HepG2 (cell line): ENCODE results near the gene CYP26A1.

Experiments
- MTA3 ChIP-seq: sonication (generic); formaldehyde crosslinking; IDR thresholded peaks from 2 replicates; pipeline ENCODE4 v1.4.0; 2020; ENCODE audit warnings: missing genetic modification reagents
- MZF1 ChIP-seq: sonication (generic); formaldehyde crosslinking; IDR thresholded peaks from 2 replicates; pipeline ENCODE4 v1.8.1; 2023; ENCODE audit warnings: mild to moderate bottlenecking, missing genetic modification reagents, borderline replicate concordance
- PITX1 ChIP-seq: sonication (generic); formaldehyde crosslinking; IDR thresholded peaks from 2 replicates; pipeline ENCODE4 v1.5.1; 2020; ENCODE audit warnings: mild to moderate bottlenecking, missing genetic modification reagents
- TARDBP ChIP-seq: sonication (generic); formaldehyde crosslinking; IDR thresholded peaks from 2 replicates; pipeline ENCODE4 v1.8.0; 2022; ENCODE audit warnings: mild to moderate bottlenecking, missing genetic modification reagents
- ZNF138 ChIP-seq: sonication (generic); formaldehyde crosslinking; IDR thresholded peaks from 2 replicates; pipeline ENCODE4 v1.5.0; 2020; ENCODE audit warnings: mild to moderate bottlenecking, low read depth, missing genetic modification reagents
- ZNF274 ChIP-seq: sonication (generic); formaldehyde crosslinking; IDR thresholded peaks from 2 replicates; pipeline ENCODE4 v1.5.1; 2020; ENCODE audit warnings: mild to moderate bottlenecking, missing genetic modification reagents
- ZNF550 ChIP-seq: sonication (generic); formaldehyde crosslinking; IDR thresholded peaks from 2 replicates; pipeline ENCODE4 v1.4.0; 2020; ENCODE audit warnings: mild to moderate bottlenecking, missing genetic modification reagents, borderline replicate concordance
- ZNF557 ChIP-seq: sonication (generic); formaldehyde crosslinking; IDR thresholded peaks from 2 replicates; pipeline ENCODE4 v1.4.0; 2020; ENCODE audit warnings: missing genetic modification reagents
- ZSCAN31 ChIP-seq: sonication (generic); formaldehyde crosslinking; IDR thresholded peaks from 2 replicates; pipeline ENCODE4 v1.5.0; 2020; ENCODE audit warnings: low read depth, mild to moderate bottlenecking, missing genetic modification reagents
- TF ChIP-seq, protein P1 (sequence below): sonication (generic); formaldehyde crosslinking; IDR thresholded peaks from 2 replicates; pipeline ENCODE4 v1.4.0; 2020; ENCODE audit warnings: missing genetic modification reagents
- TF ChIP-seq, protein P2 (sequence below): IDR thresholded peaks from 2 replicates; pipeline ENCODE4 v1.6.1; 2012; ENCODE audit warnings: inconsistent platforms
- TF ChIP-seq, protein P3 (sequence below): conservative IDR thresholded peaks from 2 replicates; pipeline ENCODE4 v1.6.1; 2018; ENCODE audit warnings: missing genetic modification reagents
- TF ChIP-seq, protein P4 (sequence below), 2 experiments: sonication (generic) in 1 of 2; formaldehyde crosslinking in 1 of 2; IDR thresholded peaks; 2 replicates each; pipeline versions ENCODE4 v1.5.1 to v1.6.1; 2011 to 2020; ENCODE audit warnings: borderline replicate concordance in 1 of 2, low read depth in 1 of 2, low read length in 1 of 2, mild to moderate bottlenecking in 1 of 2, missing genetic modification reagents in 1 of 2, moderate library complexity in 1 of 2
- TF ChIP-seq, protein P5 (sequence below): IDR thresholded peaks from 2 replicates; pipeline ENCODE4 v1.6.1; 2016; ENCODE audit warnings: control low read depth

DNA sequence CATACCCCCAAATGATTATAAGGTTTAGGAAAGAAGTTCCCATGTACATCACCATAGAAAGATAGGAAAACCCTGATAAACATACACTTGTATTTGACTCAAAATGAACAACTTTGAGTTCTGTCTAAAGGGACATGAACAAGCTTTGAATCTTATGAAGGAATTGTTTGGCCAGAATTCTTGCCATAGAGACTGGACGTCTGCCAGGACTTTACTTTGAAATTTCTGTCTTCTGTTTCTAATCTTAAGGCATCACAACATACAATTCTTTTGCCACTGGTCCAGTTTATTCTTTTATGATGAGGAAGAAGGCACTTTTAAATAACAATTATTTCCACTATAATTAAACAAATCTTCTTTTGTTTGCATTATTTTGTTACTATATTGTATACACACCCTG is 39.3 kb upstream of the CYP26A1 start:
- TF ChIP-seq, protein P1, sequence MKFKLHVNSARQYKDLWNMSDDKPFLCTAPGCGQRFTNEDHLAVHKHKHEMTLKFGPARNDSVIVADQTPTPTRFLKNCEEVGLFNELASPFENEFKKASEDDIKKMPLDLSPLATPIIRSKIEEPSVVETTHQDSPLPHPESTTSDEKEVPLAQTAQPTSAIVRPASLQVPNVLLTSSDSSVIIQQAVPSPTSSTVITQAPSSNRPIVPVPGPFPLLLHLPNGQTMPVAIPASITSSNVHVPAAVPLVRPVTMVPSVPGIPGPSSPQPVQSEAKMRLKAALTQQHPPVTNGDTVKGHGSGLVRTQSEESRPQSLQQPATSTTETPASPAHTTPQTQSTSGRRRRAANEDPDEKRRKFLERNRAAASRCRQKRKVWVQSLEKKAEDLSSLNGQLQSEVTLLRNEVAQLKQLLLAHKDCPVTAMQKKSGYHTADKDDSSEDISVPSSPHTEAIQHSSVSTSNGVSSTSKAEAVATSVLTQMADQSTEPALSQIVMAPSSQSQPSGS (CRISPR knock-in tag) = no peak
- TF ChIP-seq MZF1 (CRISPR knock-in tag) = no peak
- no peak for TF ChIP-seq ZNF274 (CRISPR knock-in tag)
- no peak for TF ChIP-seq TARDBP (CRISPR knock-in tag)
- TF ChIP-seq, protein P2, sequence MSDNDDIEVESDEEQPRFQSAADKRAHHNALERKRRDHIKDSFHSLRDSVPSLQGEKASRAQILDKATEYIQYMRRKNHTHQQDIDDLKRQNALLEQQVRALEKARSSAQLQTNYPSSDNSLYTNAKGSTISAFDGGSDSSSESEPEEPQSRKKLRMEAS = no peak
- TF ChIP-seq, protein P3, sequence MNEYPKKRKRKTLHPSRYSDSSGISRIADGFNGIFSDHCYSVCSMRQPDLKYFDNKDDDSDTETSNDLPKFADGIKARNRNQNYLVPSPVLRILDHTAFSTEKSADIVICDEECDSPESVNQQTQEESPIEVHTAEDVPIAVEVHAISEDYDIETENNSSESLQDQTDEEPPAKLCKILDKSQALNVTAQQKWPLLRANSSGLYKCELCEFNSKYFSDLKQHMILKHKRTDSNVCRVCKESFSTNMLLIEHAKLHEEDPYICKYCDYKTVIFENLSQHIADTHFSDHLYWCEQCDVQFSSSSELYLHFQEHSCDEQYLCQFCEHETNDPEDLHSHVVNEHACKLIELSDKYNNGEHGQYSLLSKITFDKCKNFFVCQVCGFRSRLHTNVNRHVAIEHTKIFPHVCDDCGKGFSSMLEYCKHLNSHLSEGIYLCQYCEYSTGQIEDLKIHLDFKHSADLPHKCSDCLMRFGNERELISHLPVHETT (CRISPR knock-in tag) = no peak
- no peak for TF ChIP-seq ZNF138 (CRISPR knock-in tag)
- TF ChIP-seq ZNF550 (CRISPR knock-in tag) = no peak
- TF ChIP-seq ZSCAN31 = no peak
- TF ChIP-seq ZNF557 (CRISPR knock-in tag) = no peak
- no peak for TF ChIP-seq PITX1 (CRISPR knock-in tag)
- TF ChIP-seq, protein P4, sequence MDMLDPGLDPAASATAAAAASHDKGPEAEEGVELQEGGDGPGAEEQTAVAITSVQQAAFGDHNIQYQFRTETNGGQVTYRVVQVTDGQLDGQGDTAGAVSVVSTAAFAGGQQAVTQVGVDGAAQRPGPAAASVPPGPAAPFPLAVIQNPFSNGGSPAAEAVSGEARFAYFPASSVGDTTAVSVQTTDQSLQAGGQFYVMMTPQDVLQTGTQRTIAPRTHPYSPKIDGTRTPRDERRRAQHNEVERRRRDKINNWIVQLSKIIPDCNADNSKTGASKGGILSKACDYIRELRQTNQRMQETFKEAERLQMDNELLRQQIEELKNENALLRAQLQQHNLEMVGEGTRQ (IDR thresholded peaks at IDR 0.05; ENCODE audit: low read depth, low read length) = no peak
- TF ChIP-seq, protein P4 (CRISPR knock-in tag; IDR thresholded peaks at IDR 0.05; ENCODE audit: borderline replicate concordance) = no peak
- TF ChIP-seq, protein P5, sequence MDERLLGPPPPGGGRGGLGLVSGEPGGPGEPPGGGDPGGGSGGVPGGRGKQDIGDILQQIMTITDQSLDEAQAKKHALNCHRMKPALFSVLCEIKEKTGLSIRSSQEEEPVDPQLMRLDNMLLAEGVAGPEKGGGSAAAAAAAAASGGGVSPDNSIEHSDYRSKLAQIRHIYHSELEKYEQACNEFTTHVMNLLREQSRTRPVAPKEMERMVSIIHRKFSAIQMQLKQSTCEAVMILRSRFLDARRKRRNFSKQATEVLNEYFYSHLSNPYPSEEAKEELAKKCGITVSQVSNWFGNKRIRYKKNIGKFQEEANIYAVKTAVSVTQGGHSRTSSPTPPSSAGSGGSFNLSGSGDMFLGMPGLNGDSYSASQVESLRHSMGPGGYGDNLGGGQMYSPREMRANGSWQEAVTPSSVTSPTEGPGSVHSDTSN (CRISPR knock-in tag) = no peak
- TF ChIP-seq MTA3 (CRISPR knock-in tag) = no peak
